ENCODE results near the gene PTTG1. TPM values are rescaled to one million over a fixed set of nuclear protein-coding genes. Genes with fewer than 3 reads are reported as not detected.

The PTTG1 gene
- total RNA-seq = 100 to 1,000 TPM; 138 to 140 TPM

GRCh38 chr5:160421625-160422258 lies at the start of gene PTTG1:
TSS of gene PTTG1 (plus strand) at chr5:160421855. CDS start at chr5:160422313, 458 bp downstream.
- Mint-ChIP-seq H3K9me3 (ENCODE audit: insufficient read depth) (no peaks in the 10 kb centered on the region), H3K27me3 (ENCODE audit: low read depth) (no peaks in the 10 kb centered on the region), H3K36me3 (ENCODE audit: low read depth) (peaks cover 48% of the 10 kb centered on the region), H3K27ac (peak within 1 kb of the TSS; percentile 94), H3K4me3 (peak within 1 kb of the TSS; percentile 93), H3K4me1 (ENCODE audit: low read depth) (peaks cover 70% of the 10 kb centered on the region)
- ATAC-seq = peak; percentile 75
- peak; percentile 92 for DNase-seq
- CTCF ChIA-PET = interaction anchor here (0.9 to 9.8 kb wide), 4 partner anchors 18 to 1213 kb away, joined by 3 to 202 read pairs (median 4); no protein-coding TSS in a partner anchor
- POLR2A ChIA-PET = interaction anchor here (1.4 to 1.8 kb wide), 5 partner anchors 17 to 51 kb away, joined by 4 to 17 read pairs (median 5); no protein-coding TSS in a partner anchor

GRCh38 chr5:160375166-160375565 lies 46.5 kb upstream of the PTTG1 start:
- ATAC-seq = no peak
- no peak for DNase-seq
- POLR2A ChIA-PET = interaction anchor here (0.6 kb wide), 1 partner anchor 63 kb away, joined by 3 read pairs; no protein-coding TSS in a partner anchor
- no peaks in the 10 kb centered on the region for H3K36me3 Mint-ChIP-seq (ENCODE audit: low read depth)
- H3K27ac Mint-ChIP-seq = no peak overlapping the region
- H3K9me3 Mint-ChIP-seq (ENCODE audit: insufficient read depth) = no peaks in the 10 kb centered on the region
- CTCF ChIA-PET = no interaction called here
- H3K4me3 Mint-ChIP-seq = no peak overlapping the region
- peaks cover 50% of the 10 kb centered on the region for H3K27me3 Mint-ChIP-seq (ENCODE audit: low read depth)
- peaks cover 5% of the 10 kb centered on the region for H3K4me1 Mint-ChIP-seq (ENCODE audit: low read depth)

- no peak overlapping the region for H3K4me3 Mint-ChIP-seq
- no peaks in the 10 kb centered on the region for H3K36me3 Mint-ChIP-seq (ENCODE audit: low read depth)
- H3K4me1 Mint-ChIP-seq (ENCODE audit: low read depth) = peaks cover 3% of the 10 kb centered on the region
- DNase-seq (no peak), ATAC-seq (no peak)
- POLR2A ChIA-PET = interaction anchor here (0.6 kb wide), 1 partner anchor 64 kb away, joined by 3 read pairs; no protein-coding TSS in a partner anchor
- CTCF ChIA-PET = no interaction called here
- no peaks in the 10 kb centered on the region for H3K9me3 Mint-ChIP-seq (ENCODE audit: insufficient read depth)
- H3K27ac Mint-ChIP-seq = no peak overlapping the region
- peaks cover 48% of the 10 kb centered on the region for H3K27me3 Mint-ChIP-seq (ENCODE audit: low read depth)
Measured at GRCh38 chr5:160375701-160376100, 46.0 kb upstream of the PTTG1 start.

- no peak overlapping the region for H3K4me3 Mint-ChIP-seq
- POLR2A ChIA-PET = no interaction called here
- peaks cover 45% of the 10 kb centered on the region for H3K27me3 Mint-ChIP-seq (ENCODE audit: low read depth)
Measured at GRCh38 chr5:160376416-160376815, 45.2 kb upstream of the PTTG1 start.

GRCh38 chr5:160377651-160378050 lies 44.0 kb upstream of the PTTG1 start:
- ATAC-seq (no peak), DNase-seq (no peak)
- no peaks in the 10 kb centered on the region for H3K4me1 Mint-ChIP-seq (ENCODE audit: low read depth)
- no peak overlapping the region for H3K27ac Mint-ChIP-seq
- no peaks in the 10 kb centered on the region for H3K9me3 Mint-ChIP-seq (ENCODE audit: insufficient read depth)
- peaks cover 40% of the 10 kb centered on the region for H3K27me3 Mint-ChIP-seq (ENCODE audit: low read depth)
- CTCF ChIA-PET = interaction anchor here (0.9 kb wide), 1 partner anchor 356 kb away, joined by 3 read pairs; no protein-coding TSS in a partner anchor
- no peaks in the 10 kb centered on the region for H3K36me3 Mint-ChIP-seq (ENCODE audit: low read depth)
- POLR2A ChIA-PET = no interaction called here
- no peak overlapping the region for H3K4me3 Mint-ChIP-seq

More at GRCh38 chr5:160376416-160376815, 45.2 kb upstream of the PTTG1 start:
- Mint-ChIP-seq H3K9me3 (ENCODE audit: insufficient read depth) (no peaks in the 10 kb centered on the region), H3K36me3 (ENCODE audit: low read depth) (no peaks in the 10 kb centered on the region), H3K4me1 (ENCODE audit: low read depth) (no peaks in the 10 kb centered on the region), H3K27ac (no peak overlapping the region)
- ATAC-seq = no peak
- DNase-seq = no peak
- CTCF ChIA-PET = interaction anchor here (0.8 kb wide), 1 partner anchor 14 kb away, joined by 4 read pairs; no protein-coding TSS in a partner anchor

GRCh38 chr5:160378330-160378729 lies 43.3 kb upstream of the PTTG1 start:
- peaks cover 34% of the 10 kb centered on the region for H3K27me3 Mint-ChIP-seq (ENCODE audit: low read depth)
- ChIA-PET CTCF (interaction anchor here (1.6 to 1.7 kb wide), 2 partner anchors 8 to 13 kb away, joined by 3 to 9 read pairs; partner anchors contain the start of gene C1QTNF2), POLR2A (interaction anchor here (0.6 kb wide), 1 partner anchor 339 kb away, joined by 4 read pairs; no protein-coding TSS in a partner anchor)
- no peak for DNase-seq
- H3K4me1 Mint-ChIP-seq (ENCODE audit: low read depth) = no peaks in the 10 kb centered on the region
- H3K36me3 Mint-ChIP-seq (ENCODE audit: low read depth) = no peaks in the 10 kb centered on the region
- ATAC-seq = no peak
- no peak overlapping the region for H3K4me3 Mint-ChIP-seq
- H3K9me3 Mint-ChIP-seq (ENCODE audit: insufficient read depth) = no peaks in the 10 kb centered on the region
- no peak overlapping the region for H3K27ac Mint-ChIP-seq

- H3K9me3 Mint-ChIP-seq (ENCODE audit: insufficient read depth) = no peaks in the 10 kb centered on the region
- ATAC-seq (no peak), DNase-seq (no peak)
- ChIA-PET POLR2A (no interaction called here), CTCF (interaction anchor here (1.6 to 1.7 kb wide), 2 partner anchors 9 to 12 kb away, joined by 3 to 9 read pairs; partner anchors contain the start of gene C1QTNF2)
- no peak overlapping the region for H3K4me3 Mint-ChIP-seq
- no peaks in the 10 kb centered on the region for H3K36me3 Mint-ChIP-seq (ENCODE audit: low read depth)
- peaks cover 29% of the 10 kb centered on the region for H3K27me3 Mint-ChIP-seq (ENCODE audit: low read depth)
- H3K27ac Mint-ChIP-seq = no peak overlapping the region
- no peaks in the 10 kb centered on the region for H3K4me1 Mint-ChIP-seq (ENCODE audit: low read depth)
Measured at GRCh38 chr5:160379511-160379910, 42.1 kb upstream of the PTTG1 start.

GRCh38 chr5:160380041-160380440 lies 41.6 kb upstream of the PTTG1 start:
- no peaks in the 10 kb centered on the region for H3K9me3 Mint-ChIP-seq (ENCODE audit: insufficient read depth)
- H3K4me1 Mint-ChIP-seq (ENCODE audit: low read depth) = no peaks in the 10 kb centered on the region
- H3K4me3 Mint-ChIP-seq = no peak overlapping the region
- POLR2A ChIA-PET = no interaction called here
- H3K36me3 Mint-ChIP-seq (ENCODE audit: low read depth) = no peaks in the 10 kb centered on the region
- no peak overlapping the region for H3K27ac Mint-ChIP-seq
- DNase-seq (no peak), ATAC-seq (no peak)
- CTCF ChIA-PET = interaction anchor here (0.8 to 1.7 kb wide), 2 partner anchors 10 to 11 kb away, joined by 3 to 4 read pairs; partner anchors contain the start of gene C1QTNF2
- peaks cover 25% of the 10 kb centered on the region for H3K27me3 Mint-ChIP-seq (ENCODE audit: low read depth)

GRCh38 chr5:160382346-160382745 lies 39.3 kb upstream of the PTTG1 start:
- ATAC-seq = no peak
- peaks cover 2% of the 10 kb centered on the region for H3K9me3 Mint-ChIP-seq (ENCODE audit: insufficient read depth)
- no peaks in the 10 kb centered on the region for H3K36me3 Mint-ChIP-seq (ENCODE audit: low read depth)
- H3K4me1 Mint-ChIP-seq (ENCODE audit: low read depth) = no peaks in the 10 kb centered on the region
- no peak overlapping the region for H3K4me3 Mint-ChIP-seq
- H3K27me3 Mint-ChIP-seq (ENCODE audit: low read depth) = peaks cover 17% of the 10 kb centered on the region
- DNase-seq = no peak
- H3K27ac Mint-ChIP-seq = no peak overlapping the region
- CTCF ChIA-PET = no interaction called here
- POLR2A ChIA-PET = interaction anchor here (0.6 kb wide), 1 partner anchor 40 kb away, joined by 4 read pairs; no protein-coding TSS in a partner anchor

GRCh38 chr5:160384681-160385080 lies 37.0 kb upstream of the PTTG1 start:
- peaks cover 15% of the 10 kb centered on the region for H3K9me3 Mint-ChIP-seq (ENCODE audit: insufficient read depth)
- DNase-seq (no peak), ATAC-seq (no peak)
- H3K4me1 Mint-ChIP-seq (ENCODE audit: low read depth) = no peaks in the 10 kb centered on the region
- H3K36me3 Mint-ChIP-seq (ENCODE audit: low read depth) = peaks cover 5% of the 10 kb centered on the region
- H3K27ac Mint-ChIP-seq = no peak overlapping the region
- ChIA-PET POLR2A (no interaction called here), CTCF (no interaction called here)
- peaks cover 12% of the 10 kb centered on the region for H3K27me3 Mint-ChIP-seq (ENCODE audit: low read depth)
- no peak overlapping the region for H3K4me3 Mint-ChIP-seq

GRCh38 chr5:160385496-160385895 lies 36.2 kb upstream of the PTTG1 start:
- Mint-ChIP-seq H3K27me3 (ENCODE audit: low read depth) (peaks cover 12% of the 10 kb centered on the region), H3K36me3 (ENCODE audit: low read depth) (peaks cover 5% of the 10 kb centered on the region), H3K9me3 (ENCODE audit: insufficient read depth) (peaks cover 15% of the 10 kb centered on the region), H3K4me1 (ENCODE audit: low read depth) (no peaks in the 10 kb centered on the region), H3K4me3 (no peak overlapping the region), H3K27ac (no peak overlapping the region)
- ChIA-PET CTCF (no interaction called here), POLR2A (no interaction called here)
- ATAC-seq = no peak
- DNase-seq = no peak

- H3K4me1 Mint-ChIP-seq (ENCODE audit: low read depth) = no peaks in the 10 kb centered on the region
- DNase-seq = no peak
- peaks cover 4% of the 10 kb centered on the region for H3K27me3 Mint-ChIP-seq (ENCODE audit: low read depth)
- CTCF ChIA-PET = no interaction called here
- POLR2A ChIA-PET = no interaction called here
- H3K9me3 Mint-ChIP-seq (ENCODE audit: insufficient read depth) = peaks cover 15% of the 10 kb centered on the region
- no peak overlapping the region for H3K4me3 Mint-ChIP-seq
- no peak overlapping the region for H3K27ac Mint-ChIP-seq
- ATAC-seq = no peak
- H3K36me3 Mint-ChIP-seq (ENCODE audit: low read depth) = peaks cover 5% of the 10 kb centered on the region
Measured at GRCh38 chr5:160387445-160387844, 34.2 kb upstream of the PTTG1 start.

Measured in activated CD8-positive, alpha-beta T cell treated with anti-CD3 and anti-CD28 coated beads, Interleukin-2, amount 10 ng/mL, durations not matched to agents 7 days and 5 days (primary cell).